Cardiac septum (tissue), 1 donor: Measurements from ENCODE around the gene DEF6. TPM values are rescaled to one million over a fixed set of nuclear protein-coding genes. Genes with fewer than 3 reads are reported as not detected.

Experiments
- DNase-seq: peaks from one replicate; pipeline ENCODE4 v3.0.0-alpha.2; 2020; ENCODE audit warnings: low spot score
- intact Hi-C: fragments of 100-400 bp; cut with DNase I; formaldehyde crosslinking; loops from one replicate; pipeline ENCODE4 v1.14.0; 2022
- total RNA-seq: library from RNA; stranded (reverse); fragmentation: NEBNext Ultra II Directional; extraction: Animal tissue kit (Norgen Biotek cat#: 25700); gene quantifications from one replicate; pipeline ENCODE4 v1.2.1, GENCODE V29; 2021
- donor health status: DM: no; HTN: no; CAD: no.

DEF6 gene
- total RNA-seq, 1 donor from 2014 or later: 1.7 TPM

GRCh38 chr6:35363293-35363750 is 65.7 kb downstream of the DEF6 start:
- no peak for DNase-seq
- intact Hi-C loops: no loop called here

GRCh38 chr6:35365594-35366203 is 68.1 kb downstream of the DEF6 start:
- no peak for DNase-seq
- intact Hi-C loops: no loop called here

GRCh38 chr6:35366204-35366596 is 68.6 kb downstream of the DEF6 start:
- DNase-seq: no peak
- intact Hi-C loops: no loop called here

GRCh38 chr6:35367646-35368037 is 70.0 kb downstream of the DEF6 start:
- intact Hi-C loops: no loop called here
- DNase-seq: no peak

GRCh38 chr6:35368038-35368887 is 70.6 kb downstream of the DEF6 start:
- DNase-seq: no peak
- intact Hi-C loops: no loop called here

GRCh38 chr6:35370124-35370741 is 72.6 kb downstream of the DEF6 start:
- peak; percentile 89 for DNase-seq
- intact Hi-C loops: no loop called here

GRCh38 chr6:35370785-35371493 is 73.3 kb downstream of the DEF6 start:
- intact Hi-C loops: no loop called here
- DNase-seq: peak; percentile 83

Other genes with a start within 250 kb of the DEF6 start
- gene TCP11, start 156.5 kb upstream of the DEF6 start, total RNA-seq: not detected
- 5.2 TPM for gene SCUBE3, start 83.9 kb upstream of the DEF6 start, total RNA-seq
- gene ZNF76, start 38.1 kb upstream of the DEF6 start, total RNA-seq: 39.9 TPM
- 19.0 TPM for gene PPARD, start 44.7 kb downstream of the DEF6 start, total RNA-seq
- 2.9 TPM for gene FANCE, start 154.5 kb downstream of the DEF6 start, total RNA-seq
- 432 TPM for gene RPL10A, start 170.6 kb downstream of the DEF6 start, total RNA-seq
- 63.3 TPM for gene TEAD3, start 199.3 kb downstream of the DEF6 start, total RNA-seq
- not detected for gene TULP1, start 215.1 kb downstream of the DEF6 start, total RNA-seq